Caco-2 (cell line): Measurements from ENCODE around the gene FEZ2. TPM values are rescaled to one million over a fixed set of nuclear protein-coding genes. Genes with fewer than 3 reads are reported as not detected.

ENCODE experiments used
- BruUV-seq: library from RNA; stranded (reverse); fragments of 400-500 nt; replicated peaks from 2 replicates; lab custom pipeline; 2021; lab: Mats Ljungman, UMichigan
- CTCF ChIA-PET: fragments of 300-600 bp; sonication (Branson Sonifier 250); formaldehyde crosslinking; loops from one replicate; lab custom pipeline; 2022; ENCODE audit warnings: antibody characterized with exemption; lab: Charles Lee
- POLR2A ChIA-PET: fragments of 300-600 bp; sonication (Branson Sonifier 250); formaldehyde crosslinking; loops from one replicate; lab custom pipeline; 2022; ENCODE audit warnings: antibody characterized with exemption; lab: Charles Lee
- DNase-seq, 2 experiments: peaks; one replicate each; pipeline versions ENCODE4 v3.0.0 to v3.0.0-alpha.2; 2020 to 2022
- H3K27me3 ChIP-seq: replicated peaks from 2 replicates; pipeline ENCODE4 v1.6.0; 2011; ENCODE audit warnings: low read length; ENCODE audit not compliant: control insufficient read depth, insufficient read depth
- H3K36me3 ChIP-seq: 2 replicates; pipeline ENCODE4 v1.5.1; 2011; ENCODE audit warnings: low read length; ENCODE audit not compliant: control insufficient read depth, insufficient read depth
- H3K4me1 ChIP-seq: fragments of 250-450 bp; sonication (Bioruptor Pico); 2 replicates; pipeline ENCODE4 v1.5.1; 2020; ENCODE audit warnings: mild to moderate bottlenecking
- H3K4me3 ChIP-seq: 2 replicates; pipeline ENCODE4 v1.5.1; 2011; ENCODE audit warnings: low read depth, mild to moderate bottlenecking, control low read depth, low read length
- H3K9me3 ChIP-seq: fragments of 250-450 bp; sonication (Bioruptor Pico); 2 replicates; pipeline ENCODE4 v1.5.1; 2020; ENCODE audit warnings: mild to moderate bottlenecking, moderate library complexity
- H3K27ac Mint-ChIP-seq: one replicate; pipeline ENCODE4 v1.8.0; 2022; ENCODE audit warnings: mixed read lengths; ENCODE audit not compliant: unreplicated experiment
- H3K27me3 Mint-ChIP-seq: one replicate; pipeline ENCODE4 v1.8.0; 2022; ENCODE audit warnings: mixed read lengths; ENCODE audit not compliant: insufficient read depth, unreplicated experiment
- H3K36me3 Mint-ChIP-seq: one replicate; pipeline ENCODE4 v1.8.0; 2022; ENCODE audit warnings: mild to moderate bottlenecking, mixed read lengths; ENCODE audit not compliant: insufficient read depth, unreplicated experiment
- H3K4me1 Mint-ChIP-seq: one replicate; pipeline ENCODE4 v1.8.0; 2022; ENCODE audit warnings: low read depth, mixed read lengths; ENCODE audit not compliant: unreplicated experiment
- H3K4me3 Mint-ChIP-seq: one replicate; pipeline ENCODE4 v1.8.0; 2022; ENCODE audit warnings: mild to moderate bottlenecking, moderate library complexity, mixed read lengths; ENCODE audit not compliant: unreplicated experiment
- H3K9me3 Mint-ChIP-seq: one replicate; pipeline ENCODE4 v1.8.0; 2022; ENCODE audit warnings: mixed read lengths; ENCODE audit not compliant: unreplicated experiment
- CTCF ChIP-seq, 2 experiments: fragments of 200-600 bp in 1 of 2; IDR thresholded peaks; 1 replicate in 1 of 2; 2 replicates in 1 of 2; pipeline versions ENCODE4 v1.5.1 to v1.8.0; 2011 to 2022; ENCODE audit warnings: antibody characterized with exemption in 1 of 2, control low read depth in 1 of 2, inconsistent platforms in 1 of 2, low read depth in 1 of 2, low read length in 1 of 2, mild to moderate bottlenecking in 1 of 2, moderate library complexity in 1 of 2; ENCODE audit not compliant: insufficient read depth in 1 of 2, severe bottlenecking in 1 of 2, unreplicated experiment in 1 of 2
- intact Hi-C: fragments of 100-400 bp; cut with micrococcal nuclease; formaldehyde crosslinking; loops from one replicate; pipeline ENCODE4 v1.10.0; 2022; ENCODE audit not compliant: unreplicated experiment
- total RNA-seq: library from RNA; stranded (reverse); gene quantifications from 2 replicates; pipeline ENCODE4 v1.2.3, GENCODE V29; 2022

The FEZ2 gene
- total RNA-seq, 1 experiment from 2014 or later, result 55.8 TPM

DNA sequence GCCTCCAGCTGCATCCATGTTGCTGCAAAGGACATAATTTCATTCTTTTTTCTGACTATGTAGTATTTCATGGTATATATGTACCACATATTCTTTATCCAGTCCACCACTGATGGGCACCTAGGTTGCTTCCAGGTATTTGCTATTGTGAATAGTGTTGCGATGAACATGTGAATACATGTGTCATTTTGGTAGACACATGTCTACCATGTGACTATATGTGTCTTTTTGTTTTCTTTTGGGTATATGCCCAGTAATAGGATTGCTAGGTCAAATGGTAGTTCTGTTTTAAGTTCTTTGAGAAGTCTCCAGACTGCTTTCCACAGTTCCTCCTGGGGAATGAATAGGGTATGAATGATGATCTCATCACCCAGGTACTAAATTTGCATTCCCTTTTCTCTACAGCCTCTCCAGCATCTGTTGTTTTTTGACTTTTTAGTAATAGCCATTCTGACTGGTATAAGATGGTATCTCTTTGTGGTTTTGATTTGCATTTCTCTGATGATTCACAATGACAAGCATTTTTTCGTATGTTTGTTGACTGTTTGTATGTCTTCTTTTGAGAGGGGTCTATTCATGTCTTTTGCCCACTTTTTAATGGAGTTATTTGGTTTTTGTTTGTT is 35.6 kb upstream of the FEZ2 start:
- H3K4me1 Mint-ChIP-seq, result no peaks in the 10 kb centered on the region
- peaks cover 32% of the 10 kb centered on the region for H3K9me3 Mint-ChIP-seq
- H3K9me3 ChIP-seq, result no peaks in the 10 kb centered on the region
- ChIA-PET POLR2A (no interaction called here), CTCF (no interaction called here)
- BruUV-seq, result no TSS peak
- no peak for DNase-seq
- H3K4me3 Mint-ChIP-seq, result no peak overlapping the region
- no peaks in the 10 kb centered on the region for H3K4me1 ChIP-seq
- no peaks in the 10 kb centered on the region for H3K36me3 Mint-ChIP-seq
- no peak for TF ChIP-seq CTCF (IDR thresholded peaks at IDR 0.05; ENCODE audit: insufficient read depth in 1 of 2, low read depth in 1 of 2, low read length in 1 of 2, severe bottlenecking in 1 of 2, unreplicated experiment in 1 of 2)
- no peaks in the 10 kb centered on the region for H3K36me3 ChIP-seq
- no peak overlapping the region for H3K27ac Mint-ChIP-seq
- H3K27me3 ChIP-seq, result no peaks in the 10 kb centered on the region
- no peaks in the 10 kb centered on the region for H3K27me3 Mint-ChIP-seq
- H3K4me3 ChIP-seq, result no peak overlapping the region
- intact Hi-C loops, result no loop called here

DNA sequence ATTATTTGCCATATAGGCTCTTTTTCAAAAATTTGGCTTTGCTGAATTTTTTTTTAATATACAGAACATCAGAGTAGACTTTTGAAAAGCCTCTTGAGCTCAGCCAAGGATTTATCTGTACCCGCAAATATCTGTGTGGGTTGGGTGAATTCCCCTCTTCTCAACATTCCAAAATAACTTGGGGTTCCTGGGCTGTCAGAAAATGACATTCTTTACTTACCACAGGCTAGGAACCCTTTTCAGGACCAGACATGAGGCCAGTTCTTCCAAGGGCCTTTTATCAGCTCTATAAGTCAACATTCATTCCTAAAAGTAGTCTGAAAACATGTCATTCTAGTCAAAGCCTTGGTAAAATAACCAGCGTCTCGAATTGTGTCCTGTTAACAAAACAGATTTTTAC is 28.8 kb upstream of the FEZ2 start:
- POLR2A ChIA-PET, result no interaction called here
- H3K36me3 Mint-ChIP-seq, result peaks cover 4% of the 10 kb centered on the region
- intact Hi-C loops, result no loop called here
- Histone ChIP-seq H3K36me3 (no peaks in the 10 kb centered on the region), H3K4me1 (no peaks in the 10 kb centered on the region; the same call in 1 of the 2 replicates), H3K27me3 (no peaks in the 10 kb centered on the region), H3K4me3 (no peak overlapping the region), H3K9me3 (peaks cover 14% of the 10 kb centered on the region; the same call in 1 of the 2 replicates)
- H3K9me3 Mint-ChIP-seq, result peaks cover 33% of the 10 kb centered on the region
- CTCF ChIA-PET, result no interaction called here
- no peak overlapping the region for H3K27ac Mint-ChIP-seq
- no peak overlapping the region for H3K4me3 Mint-ChIP-seq
- no peaks in the 10 kb centered on the region for H3K4me1 Mint-ChIP-seq
- H3K27me3 Mint-ChIP-seq, result no peaks in the 10 kb centered on the region
- BruUV-seq, result no TSS peak
- DNase-seq, result no peak
- no peak for TF ChIP-seq CTCF (IDR thresholded peaks at IDR 0.05; ENCODE audit: insufficient read depth in 1 of 2, low read depth in 1 of 2, low read length in 1 of 2, severe bottlenecking in 1 of 2, unreplicated experiment in 1 of 2)

DNA sequence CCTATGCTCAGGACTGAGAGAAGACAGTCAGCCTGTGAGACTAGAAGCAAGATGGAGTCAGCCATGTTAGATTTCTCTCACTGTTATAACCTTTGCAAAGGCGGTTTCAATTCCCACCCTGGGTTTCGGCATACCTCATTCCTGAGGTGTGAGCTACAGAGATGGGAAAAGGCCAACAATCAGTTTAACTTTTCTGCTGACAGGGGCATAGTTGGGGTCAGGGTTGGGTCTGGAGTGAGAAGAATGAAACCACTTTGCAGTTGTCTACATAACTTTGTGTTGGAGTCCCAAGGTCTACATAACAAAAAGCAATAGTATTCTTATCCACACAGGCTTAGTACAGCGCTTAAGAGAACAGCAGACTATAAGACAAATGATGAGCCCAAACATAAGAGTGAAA is 28.1 kb upstream of the FEZ2 start:
- H3K27me3 ChIP-seq, result no peaks in the 10 kb centered on the region
- CTCF ChIA-PET, result no interaction called here

More for the DNA sequence above, 28.1 kb upstream of the FEZ2 start:
- intact Hi-C loops, result no loop called here
- POLR2A ChIA-PET, result no interaction called here
- H3K9me3 Mint-ChIP-seq, result peaks cover 28% of the 10 kb centered on the region
- TF ChIP-seq CTCF (IDR thresholded peaks at IDR 0.05; ENCODE audit: insufficient read depth in 1 of 2, low read depth in 1 of 2, low read length in 1 of 2, severe bottlenecking in 1 of 2, unreplicated experiment in 1 of 2), result no peak
- H3K27me3 Mint-ChIP-seq, result no peaks in the 10 kb centered on the region
- H3K36me3 Mint-ChIP-seq, result peaks cover 4% of the 10 kb centered on the region
- no peaks in the 10 kb centered on the region for H3K36me3 ChIP-seq
- H3K4me3 Mint-ChIP-seq, result no peak overlapping the region
- DNase-seq, result no peak
- no peak overlapping the region for H3K27ac Mint-ChIP-seq
- peaks cover 14% of the 10 kb centered on the region; the same call in 1 of the 2 replicates for H3K9me3 ChIP-seq
- no TSS peak for BruUV-seq
- H3K4me1 ChIP-seq, result no peaks in the 10 kb centered on the region; the same call in 1 of the 2 replicates
- no peak overlapping the region for H3K4me3 ChIP-seq
- H3K4me1 Mint-ChIP-seq, result no peaks in the 10 kb centered on the region
